HepG2 (cell line): Measurements from ENCODE around the gene TMEM171. TPM values are rescaled to one million over a fixed set of nuclear protein-coding genes. Genes with fewer than 3 reads are reported as not detected.

ENCODE experiments used
- ATAC-seq: fragments of 200-7000 bp; cut with Tn5 transposase; 3 replicates; pipeline ENCODE4 v1.9.1; 2020; ENCODE audit warnings: mild to moderate bottlenecking, moderate library complexity
- BruUV-seq: library from RNA; stranded (reverse); fragments of 400-500 nt; replicated peaks from 2 replicates; lab custom pipeline; 2021; lab: Mats Ljungman, UMichigan
- CTCF ChIA-PET: fragments of 300-600 bp; formaldehyde crosslinking; extraction: SDS; loops from one replicate; lab custom pipeline; 2021; ENCODE audit warnings: low total read pairs, inconsistent platforms, low intra/inter-chr PET ratio; lab: Yijun Ruan, JAX
- POLR2A ChIA-PET: fragments of 350-600 bp; sonication (Branson Sonifier 250); formaldehyde crosslinking; loops from one replicate; lab custom pipeline; 2020; ENCODE audit warnings: antibody characterized with exemption, inconsistent platforms; lab: Yijun Ruan, JAX
- DNase-seq: peaks from one replicate; pipeline ENCODE4 v3.0.0-alpha.2; 2015; ENCODE audit warnings: low spot score
- FAIRE-seq: peaks from 3 replicates; lab custom pipeline; 2011; peaks lifted over from hg19 to GRCh38; lab: Jason Lieb, UNC
- H2AFZ ChIP-seq: one replicate; pipeline ENCODE4 v1.6.1; 2011; ENCODE audit warnings: low read length, inconsistent platforms
- H3K27ac ChIP-seq: fragments of 300-600 bp; 3 replicates; pipeline ENCODE4 v1.8.0; 2011; ENCODE audit warnings: mixed run types, mild to moderate bottlenecking, mixed read lengths, low read length, inconsistent platforms; ENCODE audit not compliant: insufficient read depth; ENCODE audit errors: extremely low read length
- H3K27me3 ChIP-seq, 2 experiments: fragments of 200-600 bp in 1 of 2; 2 replicates in 1 of 2; 3 replicates in 1 of 2; pipeline versions ENCODE4 v1.6.0 to v1.8.0; 2011; ENCODE audit warnings: low read length in 2 of 2, mild to moderate bottlenecking in 2 of 2, moderate library complexity in 2 of 2, inconsistent platforms in 1 of 2; ENCODE audit not compliant: insufficient read depth in 2 of 2, control insufficient read depth in 1 of 2
- H3K36me3 ChIP-seq, 2 experiments: fragments of 200-600 bp in 1 of 2; replicated peaks in 1 of 2; 2 replicates in 1 of 2; 3 replicates in 1 of 2; pipeline versions ENCODE4 v1.5.1 to v1.8.0; 2011; ENCODE audit warnings: low read length in 2 of 2, inconsistent platforms in 1 of 2; ENCODE audit not compliant: insufficient read depth in 2 of 2, control insufficient read depth in 1 of 2
- H3K4me1 ChIP-seq: 2 replicates; pipeline ENCODE4 v1.5.1; 2012; ENCODE audit warnings: low read length, inconsistent platforms; ENCODE audit not compliant: insufficient read depth
- H3K4me2 ChIP-seq: 2 replicates; pipeline ENCODE4 v1.6.0; 2011; ENCODE audit warnings: low read depth, low read length, inconsistent platforms
- H3K4me3 ChIP-seq, 3 experiments: fragments of 200-600 bp in 1 of 3; sonication (generic), shearing (Covaris generic) in 1 of 3; replicated peaks in 1 of 3; 2 replicates each; pipeline ENCODE4 v1.5.1; 2011 to 2016; ENCODE audit warnings: low read length in 3 of 3, inconsistent platforms in 2 of 3, low read depth in 2 of 3, mild to moderate bottlenecking in 2 of 3, control low read depth in 1 of 3, mixed read lengths in 1 of 3; ENCODE audit not compliant: insufficient read depth in 1 of 3
- H3K79me2 ChIP-seq: one replicate; pipeline ENCODE4 v1.6.1; 2011; ENCODE audit warnings: low read length, inconsistent platforms; ENCODE audit not compliant: insufficient read depth
- H3K9ac ChIP-seq: 2 replicates; pipeline ENCODE4 v1.6.0; 2011; ENCODE audit warnings: mild to moderate bottlenecking, low read depth, low read length, inconsistent platforms; ENCODE audit not compliant: insufficient read depth
- H3K9me3 ChIP-seq: 2 replicates; pipeline ENCODE4 v1.5.1; 2012; ENCODE audit warnings: mild to moderate bottlenecking, low read length
- H4K20me1 ChIP-seq: 2 replicates; pipeline ENCODE4 v1.6.0; 2011; ENCODE audit warnings: inconsistent platforms, mild to moderate bottlenecking, low read length, moderate library complexity; ENCODE audit not compliant: insufficient read depth
- ARHGAP35 ChIP-seq: sonication (generic); formaldehyde crosslinking; IDR thresholded peaks from 2 replicates; pipeline ENCODE4 v1.9.0; 2022; ENCODE audit warnings: mild to moderate bottlenecking, inconsistent platforms, moderate library complexity, missing genetic modification reagents, borderline replicate concordance
- ARNT ChIP-seq: fragments of 450-650 bp; IDR thresholded peaks from 2 replicates; pipeline ENCODE4 v1.6.1; 2017
- CEBPB ChIP-seq: IDR thresholded peaks from 2 replicates; pipeline ENCODE4 v1.6.1; 2011; ENCODE audit warnings: low read depth, low read length, improper control_type of control experiment, borderline replicate concordance
- JDP2 ChIP-seq: sonication (generic); formaldehyde crosslinking; IDR thresholded peaks from 2 replicates; pipeline ENCODE4 v1.8.1; 2022; ENCODE audit warnings: missing genetic modification reagents, borderline replicate concordance
- KDM5B ChIP-seq: sonication (generic); formaldehyde crosslinking; IDR thresholded peaks from 2 replicates; pipeline ENCODE4 v1.4.0; 2020; ENCODE audit warnings: missing genetic modification reagents, mild to moderate bottlenecking, borderline replicate concordance
- KLF15 ChIP-seq: sonication (generic); formaldehyde crosslinking; IDR thresholded peaks from 2 replicates; pipeline ENCODE4 v1.8.1; 2023; ENCODE audit warnings: borderline replicate concordance, mild to moderate bottlenecking, inconsistent platforms, missing genetic modification reagents, mixed read lengths
- POLR2AphosphoS2 ChIP-seq: IDR thresholded peaks from 2 replicates; pipeline ENCODE4 v1.6.1; 2011; ENCODE audit warnings: low read depth, low read length, improper control_type of control experiment
- SATB2 ChIP-seq: sonication (generic); formaldehyde crosslinking; IDR thresholded peaks from 2 replicates; pipeline ENCODE4 v1.5.0; 2020; ENCODE audit warnings: missing genetic modification reagents
- SMC3 ChIP-seq: IDR thresholded peaks from 2 replicates; pipeline ENCODE4 v1.6.1; 2011; ENCODE audit warnings: low read length, improper control_type of control experiment
- TBX2 ChIP-seq: sonication (generic); formaldehyde crosslinking; IDR thresholded peaks from 2 replicates; pipeline ENCODE4 v1.5.0; 2020; ENCODE audit warnings: missing genetic modification reagents, mild to moderate bottlenecking, borderline replicate concordance
- ZNF660 ChIP-seq: sonication (generic); formaldehyde crosslinking; IDR thresholded peaks from 2 replicates; pipeline ENCODE4 v1.5.1; 2020; ENCODE audit warnings: mild to moderate bottlenecking, low read depth, missing genetic modification reagents, borderline replicate concordance
- WGBS: methylation state at CpG from one replicate; pipeline ENCODE4 v1.1.6; 2017; ENCODE audit warnings: low lambda C conversion rate; 5-methylcytosine and 5-hydroxymethylcytosine counted together
- in situ Hi-C: cut with HindIII; loops from 2 replicates; pipeline ENCODE4 v1.10.0; 2017; ENCODE audit warnings: low pct_unique_long_range_greater_than_20kb; ENCODE audit not compliant: extremely low pct_ligation_motif_present
- intact Hi-C: fragments of 100-400 bp; cut with micrococcal nuclease; formaldehyde crosslinking; loops from one replicate; pipeline ENCODE4 v1.10.0; 2022; ENCODE audit not compliant: unreplicated experiment
- polyA plus RNA-seq, 8 experiments: library from polyadenylated mRNA; depleted of rRNA in 3 of 8; stranded (reverse) in 7 of 8; unstranded in 1 of 8; fragments of >200 nt; fragmentation: Illumina TruSeq in 4 of 8; extraction: Trizol in 4 of 8; gene quantifications; 2 replicates each; pipeline versions ENCODE4 v1.2.1 to v1.2.3, GENCODE V29; 2011 to 2016; ENCODE audit warnings: low read depth in 4 of 8, missing spikeins in 1 of 8, mixed read lengths in 1 of 8; ENCODE audit not compliant: insufficient read depth in 1 of 8
- total RNA-seq, 5 experiments: library from RNA; depleted of rRNA; stranded (reverse); fragments of >200 nt; fragmentation: Illumina TruSeq; extraction: Trizol; gene quantifications; 2 replicates each; pipeline ENCODE4 v1.2.3, GENCODE V29; 2016; ENCODE audit warnings: low read depth in 1 of 5
- TF ChIP-seq, protein P1 (sequence below): sonication (generic); formaldehyde crosslinking; IDR thresholded peaks from 2 replicates; pipeline ENCODE4 v1.4.0; 2020; ENCODE audit warnings: mild to moderate bottlenecking, missing genetic modification reagents
- TF ChIP-seq, protein P2 (sequence below): sonication (generic); formaldehyde crosslinking; IDR thresholded peaks from 2 replicates; pipeline ENCODE4 v1.5.0; 2020; ENCODE audit warnings: mild to moderate bottlenecking, missing genetic modification reagents

The TMEM171 gene
- total and polyA plus RNA-seq, 2 of the 13 experiments (the other 11 are each of a cell fraction or from before 2014, with no cell fraction given) = 0.12 TPM; not detected in 1

- FAIRE-seq (no peak), ATAC-seq (no peak), DNase-seq (no peak)
- in situ Hi-C loops (no loop called here), intact Hi-C loops (no loop called here)
- Histone ChIP-seq H3K79me2 (no peaks in the 10 kb centered on the region), H3K36me3 (no peaks in the 10 kb centered on the region), H3K4me3 (no peak overlapping the region), H3K27ac (no peak overlapping the region), H4K20me1 (no peaks in the 10 kb centered on the region), H3K27me3 (no peaks in the 10 kb centered on the region), H2AFZ (no peak overlapping the region), H3K9ac (no peak overlapping the region), H3K4me2 (no peak overlapping the region), H3K9me3 (no peaks in the 10 kb centered on the region), H3K4me1 (no peaks in the 10 kb centered on the region)
- ChIA-PET CTCF (no interaction called here), POLR2A (no interaction called here)
- 89% methylated on average over 6 of the region's 6 CpGs for WGBS
- no peak for TF ChIP-seq SATB2
- peak; percentile 15; the same call in 1 of the 2 replicates for TF ChIP-seq CEBPB
- no TSS peak for BruUV-seq
Observed at GRCh38 chr5:73095564-73096238, 24.7 kb upstream of the TMEM171 start.

GRCh38 chr5:73096239-73096575 is 24.2 kb upstream of the TMEM171 start:
- ATAC-seq = peak; percentile 29; the same call in 1 of the 3 replicates
- H3K9ac ChIP-seq = no peak overlapping the region
- ChIA-PET POLR2A (no interaction called here), CTCF (no interaction called here)
- WGBS = 88% methylated on average over 1 of the region's 1 CpG
- intact Hi-C loops (no loop called here), in situ Hi-C loops (no loop called here)
- H3K4me3 ChIP-seq = no peak overlapping the region
- H4K20me1 ChIP-seq = no peaks in the 10 kb centered on the region
- H2AFZ ChIP-seq = no peak overlapping the region
- no peaks in the 10 kb centered on the region for H3K79me2 ChIP-seq
- no peak for DNase-seq
- no peaks in the 10 kb centered on the region for H3K4me1 ChIP-seq
- no TSS peak for BruUV-seq
- H3K27me3 ChIP-seq = no peaks in the 10 kb centered on the region
- H3K36me3 ChIP-seq = no peaks in the 10 kb centered on the region
- H3K9me3 ChIP-seq = no peaks in the 10 kb centered on the region
- no peak overlapping the region for H3K27ac ChIP-seq
- FAIRE-seq = no peak
- H3K4me2 ChIP-seq = no peak overlapping the region
- TF ChIP-seq TBX2 (CRISPR knock-in tag) = no peak
- TF ChIP-seq, protein P1, sequence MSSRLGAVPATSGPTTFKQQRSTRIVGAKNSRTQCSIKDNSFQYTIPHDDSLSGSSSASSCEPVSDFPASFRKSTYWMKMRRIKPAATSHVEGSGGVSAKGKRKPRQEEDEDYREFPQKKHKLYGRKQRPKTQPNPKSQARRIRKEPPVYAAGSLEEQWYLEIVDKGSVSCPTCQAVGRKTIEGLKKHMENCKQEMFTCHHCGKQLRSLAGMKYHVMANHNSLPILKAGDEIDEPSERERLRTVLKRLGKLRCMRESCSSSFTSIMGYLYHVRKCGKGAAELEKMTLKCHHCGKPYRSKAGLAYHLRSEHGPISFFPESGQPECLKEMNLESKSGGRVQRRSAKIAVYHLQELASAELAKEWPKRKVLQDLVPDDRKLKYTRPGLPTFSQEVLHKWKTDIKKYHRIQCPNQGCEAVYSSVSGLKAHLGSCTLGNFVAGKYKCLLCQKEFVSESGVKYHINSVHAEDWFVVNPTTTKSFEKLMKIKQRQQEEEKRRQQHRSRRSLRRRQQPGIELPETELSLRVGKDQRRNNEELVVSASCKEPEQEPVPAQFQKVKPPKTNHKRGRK = no peak
- TF ChIP-seq, protein P2, sequence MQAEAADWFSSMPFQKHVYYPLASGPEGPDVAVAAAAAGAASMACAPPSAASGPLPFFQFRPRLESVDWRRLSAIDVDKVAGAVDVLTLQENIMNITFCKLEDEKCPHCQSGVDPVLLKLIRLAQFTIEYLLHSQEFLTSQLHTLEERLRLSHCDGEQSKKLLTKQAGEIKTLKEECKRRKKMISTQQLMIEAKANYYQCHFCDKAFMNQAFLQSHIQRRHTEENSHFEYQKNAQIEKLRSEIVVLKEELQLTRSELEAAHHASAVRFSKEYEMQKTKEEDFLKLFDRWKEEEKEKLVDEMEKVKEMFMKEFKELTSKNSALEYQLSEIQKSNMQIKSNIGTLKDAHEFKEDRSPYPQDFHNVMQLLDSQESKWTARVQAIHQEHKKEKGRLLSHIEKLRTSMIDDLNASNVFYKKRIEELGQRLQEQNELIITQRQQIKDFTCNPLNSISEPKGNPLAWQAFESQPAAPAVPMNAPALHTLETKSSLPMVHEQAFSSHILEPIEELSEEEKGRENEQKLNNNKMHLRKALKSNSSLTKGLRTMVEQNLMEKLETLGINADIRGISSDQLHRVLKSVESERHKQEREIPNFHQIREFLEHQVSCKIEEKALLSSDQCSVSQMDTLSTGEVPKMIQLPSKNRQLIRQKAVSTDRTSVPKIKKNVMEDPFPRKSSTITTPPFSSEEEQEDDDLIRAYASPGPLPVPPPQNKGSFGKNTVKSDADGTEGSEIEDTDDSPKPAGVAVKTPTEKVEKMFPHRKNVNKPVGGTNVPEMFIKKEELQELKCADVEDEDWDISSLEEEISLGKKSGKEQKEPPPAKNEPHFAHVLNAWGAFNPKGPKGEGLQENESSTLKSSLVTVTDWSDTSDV = no peak
- no peak for TF ChIP-seq KDM5B
- TF ChIP-seq POLR2AphosphoS2 = no peak
- TF ChIP-seq SMC3 = no peak
- TF ChIP-seq ZNF660 (CRISPR knock-in tag) = no peak
- no peak for TF ChIP-seq ARNT
- TF ChIP-seq KLF15 (CRISPR knock-in tag) = no peak
- no peak for TF ChIP-seq ARHGAP35 (CRISPR knock-in tag)
- no peak for TF ChIP-seq JDP2 (CRISPR knock-in tag)
